AG10803 (cell line): ENCODE measurements around the gene NSUN6.

Experiments used
- DNase-seq: peaks from one replicate; pipeline ENCODE4 v3.0.0; 2010; ENCODE audit warnings: low read depth
- H3K4me3 ChIP-seq: 2 replicates; pipeline ENCODE4 v1.5.1; 2011; ENCODE audit warnings: mild to moderate bottlenecking, low read length, control low read depth
- CTCF ChIP-seq: conservative IDR thresholded peaks from 2 replicates; pipeline ENCODE4 v1.5.1; 2011; ENCODE audit warnings: mild to moderate bottlenecking, low read length, control low read depth, inconsistent platforms

NSUN6 gene

GRCh38 chr10:18516851-18517250 is 134.5 kb downstream of the NSUN6 start:
- no peak overlapping the region for H3K4me3 ChIP-seq
- no peak for DNase-seq
- TF ChIP-seq CTCF: no peak

- no peak for DNase-seq
- H3K4me3 ChIP-seq: no peak overlapping the region
- TF ChIP-seq CTCF: no peak
Observed at GRCh38 chr10:18514537-18514936, 136.8 kb downstream of the NSUN6 start.

GRCh38 chr10:18508587-18508986 is 142.8 kb downstream of the NSUN6 start:
- no peak overlapping the region for H3K4me3 ChIP-seq
- TF ChIP-seq CTCF: no peak
- no peak for DNase-seq

GRCh38 chr10:18505456-18506118 is 145.8 kb downstream of the NSUN6 start:
- DNase-seq: no peak
- no peak for TF ChIP-seq CTCF
- H3K4me3 ChIP-seq: no peak overlapping the region

- H3K4me3 ChIP-seq: no peak overlapping the region
- TF ChIP-seq CTCF: no peak
- DNase-seq: no peak
Observed at GRCh38 chr10:18504161-18504560, 147.2 kb downstream of the NSUN6 start.

- H3K4me3 ChIP-seq: no peak overlapping the region
- TF ChIP-seq CTCF: no peak
- no peak for DNase-seq
Observed at GRCh38 chr10:18501629-18502028, 149.8 kb downstream of the NSUN6 start.

- no peak for TF ChIP-seq CTCF
- no peak overlapping the region for H3K4me3 ChIP-seq
- peak; percentile 21 for DNase-seq
Observed at GRCh38 chr10:18501198-18501597, 150.2 kb downstream of the NSUN6 start.
